PC-9 (cell line): ENCODE measurements around the gene HSPBP1. TPM values are rescaled to one million over a fixed set of nuclear protein-coding genes. Genes with fewer than 3 reads are reported as not detected.

Experiments used
- BruUV-seq: library from RNA; stranded (reverse); fragments of 400-500 nt; replicated peaks from 2 replicates; lab custom pipeline; 2021; lab: Mats Ljungman, UMichigan
- CTCF ChIA-PET: fragments of 300-600 bp; sonication (Branson Sonifier 250); formaldehyde crosslinking; loops from one replicate; lab custom pipeline; 2022; ENCODE audit warnings: antibody characterized with exemption; lab: Charles Lee
- POLR2A ChIA-PET: fragments of 300-600 bp; sonication (Branson Sonifier 250); formaldehyde crosslinking; loops from one replicate; lab custom pipeline; 2022; ENCODE audit warnings: antibody characterized with exemption; ENCODE audit not compliant: unreplicated experiment; lab: Charles Lee
- DNase-seq, 2 experiments: peaks; one replicate each; pipeline versions ENCODE4 v3.0.0 to v3.0.0-alpha.2; 2015 to 2022; ENCODE audit warnings: mixed read lengths in 1 of 2
- H2AFZ ChIP-seq: fragments of 200-600 bp; sonication (generic); 2 replicates; pipeline ENCODE4 v1.8.1; 2017; ENCODE audit warnings: antibody characterized with exemption
- H3F3A ChIP-seq: fragments of 200-600 bp; sonication (generic); 2 replicates; pipeline ENCODE4 v1.8.1; 2017; ENCODE audit warnings: antibody characterized with exemption, mild to moderate bottlenecking, low read depth; ENCODE audit not compliant: insufficient read depth
- H3K27ac ChIP-seq: fragments of 200-600 bp; sonication (generic); 2 replicates; pipeline ENCODE4 v1.6.1; 2016; ENCODE audit warnings: mixed run types
- H3K27me3 ChIP-seq: fragments of 200-600 bp; sonication (generic); 2 replicates; pipeline ENCODE4 v1.6.1; 2016; ENCODE audit warnings: low read depth, mixed run types; ENCODE audit not compliant: insufficient read depth
- H3K36me3 ChIP-seq: fragments of 200-600 bp; sonication (generic); 2 replicates; pipeline ENCODE4 v1.6.1; 2016; ENCODE audit warnings: low read depth, mixed run types
- H3K4me1 ChIP-seq: fragments of 200-600 bp; sonication (generic); replicated peaks from 2 replicates; pipeline ENCODE4 v1.6.1; 2016; ENCODE audit warnings: mixed run types; ENCODE audit not compliant: insufficient read depth
- H3K4me2 ChIP-seq: fragments of 200-600 bp; sonication (generic); 2 replicates; pipeline ENCODE4 v1.6.1; 2017; ENCODE audit warnings: mixed run types
- H3K4me3 ChIP-seq: fragments of 200-600 bp; sonication (generic); 2 replicates; pipeline ENCODE4 v1.6.1; 2016; ENCODE audit warnings: mixed run types
- H3K79me2 ChIP-seq: fragments of 200-600 bp; sonication (generic); 2 replicates; pipeline ENCODE4 v1.6.1; 2017; ENCODE audit warnings: low read depth, mixed run types
- H3K9me2 ChIP-seq: fragments of 200-600 bp; sonication (generic); 2 replicates; pipeline ENCODE4 v1.8.1; 2017; ENCODE audit warnings: mild to moderate bottlenecking; ENCODE audit not compliant: insufficient read depth
- H3K9me3 ChIP-seq: fragments of 200-600 bp; sonication (generic); 2 replicates; pipeline ENCODE4 v1.8.1; 2016; ENCODE audit warnings: low read depth; ENCODE audit not compliant: insufficient read depth
- H4K20me1 ChIP-seq: fragments of 200-600 bp; sonication (generic); 2 replicates; pipeline ENCODE4 v1.8.1; 2017; ENCODE audit not compliant: insufficient read depth
- CTCF ChIP-seq: fragments of 200-600 bp; sonication (generic); conservative IDR thresholded peaks from 2 replicates; pipeline ENCODE4 v1.6.1; 2017; ENCODE audit warnings: mixed run types, antibody characterized with exemption, mild to moderate bottlenecking, moderate library complexity
- EZH2 ChIP-seq: fragments of 200-600 bp; sonication (generic); IDR thresholded peaks from 2 replicates; pipeline ENCODE4 v1.8.0; 2017; ENCODE audit warnings: antibody characterized with exemption, low read depth
- intact Hi-C: fragments of 100-400 bp; cut with micrococcal nuclease; formaldehyde crosslinking; loops from one replicate; pipeline ENCODE4 v1.10.0; 2022; ENCODE audit not compliant: unreplicated experiment
- total RNA-seq: library from RNA; stranded (reverse); gene quantifications from 2 replicates; pipeline ENCODE4 v1.2.3, GENCODE V29; 2021

HSPBP1 gene
- total RNA-seq, 1 experiment from 2014 or later = 66.2 TPM

GRCh38 chr19:55265723-55266386 lies 14.1 kb downstream of the HSPBP1 start:
- intact Hi-C loops = no loop called here
- Histone ChIP-seq H3K9me2 (no peaks in the 10 kb centered on the region), H2AFZ (no peak overlapping the region), H3K27ac (no peak overlapping the region), H3K36me3 (peaks cover 5% of the 10 kb centered on the region; the same call in 1 of the 2 replicates), H3K27me3 (no peaks in the 10 kb centered on the region), H3K9me3 (no peaks in the 10 kb centered on the region), H3K79me2 (no peaks in the 10 kb centered on the region; the same call in 1 of the 2 replicates), H3F3A (peaks cover 11% of the 10 kb centered on the region; the same call in 1 of the 2 replicates), H3K4me2 (no peak overlapping the region), H4K20me1 (no peaks in the 10 kb centered on the region), H3K4me1 (peaks cover under 1% of the 10 kb centered on the region; the same call in 1 of the 2 replicates), H3K4me3 (no peak overlapping the region)
- ChIA-PET CTCF (no interaction called here), POLR2A (no interaction called here)
- TF ChIP-seq EZH2 (no peak), CTCF (no peak)
- BruUV-seq = no TSS peak
- DNase-seq = no peak

- no peak for TF ChIP-seq CTCF
- no peak for TF ChIP-seq EZH2
- no peaks in the 10 kb centered on the region; the same call in 1 of the 2 replicates for H3K79me2 ChIP-seq
- H3K4me3 ChIP-seq = no peak overlapping the region
- BruUV-seq = no TSS peak
- H4K20me1 ChIP-seq = no peaks in the 10 kb centered on the region
- intact Hi-C loops = no loop called here
- no peak for DNase-seq
- H3K4me2 ChIP-seq = no peak overlapping the region
- no peak overlapping the region for H3K27ac ChIP-seq
- peaks cover 15% of the 10 kb centered on the region; the same call in 1 of the 2 replicates for H3F3A ChIP-seq
- H3K9me2 ChIP-seq = no peaks in the 10 kb centered on the region
- no peaks in the 10 kb centered on the region for H3K27me3 ChIP-seq
- peaks cover 7% of the 10 kb centered on the region for H3K4me1 ChIP-seq
- H3K9me3 ChIP-seq = no peaks in the 10 kb centered on the region
- CTCF ChIA-PET = no interaction called here
- POLR2A ChIA-PET = no interaction called here
- H2AFZ ChIP-seq = no peak overlapping the region
- peaks cover 5% of the 10 kb centered on the region; the same call in 1 of the 2 replicates for H3K36me3 ChIP-seq
Observed at GRCh38 chr19:55265173-55265572, 14.7 kb downstream of the HSPBP1 start.

- no TSS peak for BruUV-seq
- no peaks in the 10 kb centered on the region; the same call in 1 of the 2 replicates for H3K79me2 ChIP-seq
- TF ChIP-seq EZH2 = no peak
- TF ChIP-seq CTCF = no peak
- no peaks in the 10 kb centered on the region for H3K9me2 ChIP-seq
- no peak overlapping the region for H3K27ac ChIP-seq
- no peaks in the 10 kb centered on the region for H3K9me3 ChIP-seq
- intact Hi-C loops = no loop called here
- H3F3A ChIP-seq = peaks cover 22% of the 10 kb centered on the region; the same call in 1 of the 2 replicates
- DNase-seq = no peak
- POLR2A ChIA-PET = no interaction called here
- peaks cover 5% of the 10 kb centered on the region; the same call in 1 of the 2 replicates for H3K36me3 ChIP-seq
- no peak overlapping the region for H2AFZ ChIP-seq
- no peak overlapping the region for H3K4me2 ChIP-seq
- H3K4me3 ChIP-seq = no peak overlapping the region
- CTCF ChIA-PET = no interaction called here
- H3K4me1 ChIP-seq = peaks cover 13% of the 10 kb centered on the region
- no peaks in the 10 kb centered on the region for H3K27me3 ChIP-seq
- no peaks in the 10 kb centered on the region for H4K20me1 ChIP-seq
Observed at GRCh38 chr19:55264531-55264930, 15.4 kb downstream of the HSPBP1 start.
